OCI-LY7 (cell line): ENCODE results near the gene USP31.

Experiments
- CTCF ChIP-seq: fragments of 200-600 bp; sonication (generic); conservative IDR thresholded peaks from 2 replicates; pipeline ENCODE4 v1.5.1; 2014; ENCODE audit warnings: mild to moderate bottlenecking, antibody characterized with exemption, low read length, moderate library complexity, mixed read lengths
- EZH2phosphoT487 ChIP-seq: fragments of 200-600 bp; sonication (generic); IDR thresholded peaks from 2 replicates; pipeline ENCODE4 v1.6.1; 2018; ENCODE audit warnings: low read depth, borderline replicate concordance, mild to moderate bottlenecking, mixed run types, antibody characterized with exemption, low read length, moderate library complexity, mixed read lengths

DNA sequence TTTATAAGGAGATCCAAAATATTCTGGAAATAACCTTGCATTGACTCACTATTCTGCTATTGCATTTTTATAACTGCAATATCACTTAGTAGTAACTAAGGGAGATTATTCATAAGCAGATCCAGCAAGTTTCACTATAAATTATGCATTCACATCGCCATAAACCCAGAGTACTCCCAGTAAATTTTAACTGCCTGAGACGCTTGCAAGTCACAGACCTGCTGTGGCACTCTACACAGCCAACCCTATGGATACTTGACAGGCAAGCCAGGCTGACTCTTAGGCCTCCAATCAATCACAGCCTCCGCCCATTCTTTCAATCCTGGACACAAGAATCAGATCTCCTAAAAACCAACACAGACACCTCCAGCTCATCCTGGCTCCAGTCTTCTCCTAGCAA, 28.2 kb downstream of the USP31 start:
- TF ChIP-seq EZH2phosphoT487 (no peak), CTCF (no peak)
